Suprapubic skin (tissue), 4 donors: ENCODE measurements around the gene ZNRF3.

Experiments
- CTCF ChIP-seq, 2 donors: fragments of 200-600 bp in 1 of 2; fragments of 450-650 bp in 1 of 2; sonication (generic) in 1 of 2; IDR thresholded peaks; one replicate each; pipeline ENCODE4 v1.5.1; 2016 to 2019; ENCODE audit warnings: antibody characterized with exemption in 2 of 2, mild to moderate bottlenecking in 1 of 2, moderate library complexity in 1 of 2
- POLR2A ChIP-seq, 2 donors: fragments of 450-650 bp; IDR thresholded peaks; one replicate each; pipeline ENCODE4 v1.6.1; 2017; ENCODE audit warnings: antibody characterized with exemption in 2 of 2, mild to moderate bottlenecking in 2 of 2, moderate library complexity in 2 of 2
- POLR2AphosphoS5 ChIP-seq, 3 donors: sonication (generic); formaldehyde crosslinking; IDR thresholded peaks; one replicate each; pipeline ENCODE4 v1.6.1; 2017; ENCODE audit warnings: antibody characterized with exemption in 3 of 3

GRCh38 chr22:28883657-28883916, 215 bp downstream of the ZNRF3 start:
- TF ChIP-seq CTCF (IDR thresholded peaks at IDR 0.05) (no peak), POLR2AphosphoS5 (IDR thresholded peaks at IDR 0.05) (no peak), POLR2A (IDR thresholded peaks at IDR 0.05) (no peak)
